ENCODE measurements around the gene GADD45A.

DNA sequence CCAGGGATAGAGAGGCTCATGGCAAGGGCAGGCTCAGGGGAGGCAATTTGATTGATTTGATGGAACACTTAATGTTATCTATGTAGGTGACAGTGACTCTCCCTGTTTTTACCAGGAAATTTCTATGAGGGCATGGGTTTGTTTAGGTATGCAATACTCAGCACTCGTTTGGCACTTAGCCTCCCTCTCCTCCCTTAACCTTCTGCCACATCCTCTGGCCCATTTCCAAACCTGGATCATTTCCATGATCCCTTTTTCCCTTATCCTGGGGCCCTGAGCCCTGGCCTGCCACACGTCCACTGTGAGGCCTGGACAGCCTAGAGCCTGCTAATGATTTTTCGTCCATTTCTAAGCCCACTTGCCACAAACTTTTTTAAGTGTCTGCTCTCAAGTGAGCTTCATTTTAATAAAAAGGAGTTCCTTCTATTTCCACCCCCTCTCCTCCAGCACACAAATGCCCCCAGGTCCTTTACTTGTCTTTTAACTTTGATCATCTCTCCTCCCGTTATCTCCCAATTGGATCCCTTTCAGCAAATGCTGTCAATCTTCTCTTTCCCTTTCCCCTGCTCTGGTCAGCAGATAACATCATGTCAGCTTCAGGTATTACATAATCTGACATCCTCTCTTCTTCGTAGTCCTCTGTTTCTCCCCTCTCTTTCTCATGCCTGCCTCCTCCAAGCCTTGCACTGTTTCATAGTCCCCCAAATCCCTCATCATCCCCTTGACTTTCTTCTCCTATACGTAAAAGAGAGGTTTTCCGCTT lies 37.8 kb upstream of the GADD45A start:
- TF ChIP-seq, protein P1, sequence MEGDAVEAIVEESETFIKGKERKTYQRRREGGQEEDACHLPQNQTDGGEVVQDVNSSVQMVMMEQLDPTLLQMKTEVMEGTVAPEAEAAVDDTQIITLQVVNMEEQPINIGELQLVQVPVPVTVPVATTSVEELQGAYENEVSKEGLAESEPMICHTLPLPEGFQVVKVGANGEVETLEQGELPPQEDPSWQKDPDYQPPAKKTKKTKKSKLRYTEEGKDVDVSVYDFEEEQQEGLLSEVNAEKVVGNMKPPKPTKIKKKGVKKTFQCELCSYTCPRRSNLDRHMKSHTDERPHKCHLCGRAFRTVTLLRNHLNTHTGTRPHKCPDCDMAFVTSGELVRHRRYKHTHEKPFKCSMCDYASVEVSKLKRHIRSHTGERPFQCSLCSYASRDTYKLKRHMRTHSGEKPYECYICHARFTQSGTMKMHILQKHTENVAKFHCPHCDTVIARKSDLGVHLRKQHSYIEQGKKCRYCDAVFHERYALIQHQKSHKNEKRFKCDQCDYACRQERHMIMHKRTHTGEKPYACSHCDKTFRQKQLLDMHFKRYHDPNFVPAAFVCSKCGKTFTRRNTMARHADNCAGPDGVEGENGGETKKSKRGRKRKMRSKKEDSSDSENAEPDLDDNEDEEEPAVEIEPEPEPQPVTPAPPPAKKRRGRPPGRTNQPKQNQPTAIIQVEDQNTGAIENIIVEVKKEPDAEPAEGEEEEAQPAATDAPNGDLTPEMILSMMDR (IDR thresholded peaks at IDR 0.05) = no peak
- no peak for TF ChIP-seq POLR2A (IDR thresholded peaks at IDR 0.05)
- no peak for TF ChIP-seq EP300 (IDR thresholded peaks at IDR 0.05)
- TF ChIP-seq POLR2AphosphoS5 (IDR thresholded peaks at IDR 0.05) = no peak

All from sigmoid colon (tissue), 4 donors.